ENCODE measurements around the gene SPOCK1. TPM values are rescaled to one million over a fixed set of nuclear protein-coding genes. Genes with fewer than 3 reads are reported as not detected.

The SPOCK1 gene
- total RNA-seq, 1 experiment from 2014 or later: 10.9 TPM

- no peak overlapping the region for H2BK12ac ChIP-seq (ENCODE audit: insufficient read length, low read depth, low read length)
- Mint-ChIP-seq H3K9me3 (no peaks in the 10 kb centered on the region), H3K36me3 (ENCODE audit: insufficient read depth in 1 of 3, low read depth in 3 of 3) (no peaks in the 10 kb centered on the region), H3K27ac (no peak overlapping the region), H3K27me3 (ENCODE audit: low read depth) (no peaks in the 10 kb centered on the region), H3K4me3 (no peak overlapping the region), H3K4me1 (0 out of 4 replicates have a peak, but pooled peaks cover 0 to 2% of the 10 kb centered on the region in 2 experiments)
- H2BK15ac ChIP-seq (ENCODE audit: low read depth, low read length): no peak overlapping the region
- no peak overlapping the region for H2AK5ac ChIP-seq (ENCODE audit: insufficient read length, low read length)
- H3K4me1 ChIP-seq (ENCODE audit: insufficient read depth, low read length): no peaks in the 10 kb centered on the region
- no peak for TF ChIP-seq CTCF (conservative IDR thresholded peaks at IDR 0.05)
- no peak overlapping the region for H3K27ac ChIP-seq (ENCODE audit: insufficient read length, low read depth, low read length)
- H3K56ac ChIP-seq (ENCODE audit: insufficient read length, low read depth, low read length): no peak overlapping the region
- no peak overlapping the region for H3T11ph ChIP-seq (ENCODE audit: low read length)
- no peak overlapping the region for H4K91ac ChIP-seq (ENCODE audit: insufficient read length, low read depth, low read length)
- no peaks in the 10 kb centered on the region for H3K27me3 ChIP-seq (ENCODE audit: insufficient read depth, low read length)
- no peak overlapping the region for H2AFZ ChIP-seq (ENCODE audit: low read length)
- no peak overlapping the region for H2BK120ac ChIP-seq (ENCODE audit: low read depth, low read length, poor library complexity, severe bottlenecking)
- no peak overlapping the region for H3K23ac ChIP-seq (ENCODE audit: insufficient read length, low read depth, low read length)
- no CpG with 5 or more reads among the region's 2 CpGs for WGBS (ENCODE audit: extremely low coverage, insufficient read length, low lambda C conversion rate)
- H2BK20ac ChIP-seq (ENCODE audit: low read depth, low read length, poor library complexity, severe bottlenecking): no peak overlapping the region
- no peaks in the 10 kb centered on the region for H3K79me1 ChIP-seq (ENCODE audit: insufficient read depth, low read depth, low read length, poor library complexity, severe bottlenecking)
- no peak overlapping the region for H2BK5ac ChIP-seq (ENCODE audit: insufficient read length, low read length)
- no peaks in the 10 kb centered on the region for H4K20me1 ChIP-seq (ENCODE audit: control insufficient read depth, insufficient read depth, insufficient read length)
- H3K23me2 ChIP-seq (ENCODE audit: insufficient read length, low read depth, low read length, poor library complexity, severe bottlenecking): no peaks in the 10 kb centered on the region
- no peak for DNase-seq
- H3K79me2 ChIP-seq (ENCODE audit: insufficient read depth, low read length): no peaks in the 10 kb centered on the region
- H3K18ac ChIP-seq (ENCODE audit: insufficient read length, low read depth, low read length): no peak overlapping the region
- H3K4me2 ChIP-seq (ENCODE audit: insufficient read depth, insufficient read length, low read length): no peak overlapping the region
- H3K9me3 ChIP-seq (ENCODE audit: control insufficient read depth, low read depth, low read length): no peaks in the 10 kb centered on the region
- no peak overlapping the region for H3K14ac ChIP-seq (ENCODE audit: insufficient read depth, low read length)
- no peak overlapping the region for H3K9ac ChIP-seq (ENCODE audit: extremely low read depth, insufficient read length, low read length)
- no peak overlapping the region for H3K4ac ChIP-seq (ENCODE audit: low read depth, low read length)
- no peak overlapping the region for H4K8ac ChIP-seq (replicated peaks; ENCODE audit: insufficient read length, low read depth, low read length)
- H4K5ac ChIP-seq (ENCODE audit: insufficient read length, low read depth, low read length): no peak overlapping the region
Measured at GRCh38 chr5:137214446-137215189, 284.5 kb downstream of the SPOCK1 start.

Measured in H9 (cell line).